KOPT-K1 (cell line): ENCODE measurements around the gene TMEM50B.
"Not testable (repeated sequence)": the region's sequence is repeated elsewhere in the genome, so short reads cannot be mapped to it uniquely, and the experiment has no call there.

ENCODE experiments used
- H3K27ac ChIP-seq: fragments of 200-600 bp; sonication (generic); 2 replicates; pipeline ENCODE4 v1.5.1; 2016; ENCODE audit warnings: antibody characterized with exemption, mild to moderate bottlenecking, low read depth, low read length; ENCODE audit not compliant: poor library complexity, severe bottlenecking
- H3K36me3 ChIP-seq: fragments of 200-600 bp; sonication (generic); 2 replicates; pipeline ENCODE4 v1.5.1; 2017; ENCODE audit warnings: antibody characterized with exemption, mild to moderate bottlenecking, low read length, moderate library complexity; ENCODE audit not compliant: insufficient read depth
- H3K9me3 ChIP-seq: fragments of 200-600 bp; sonication (generic); 2 replicates; pipeline ENCODE4 v1.5.1; 2017; ENCODE audit warnings: antibody characterized with exemption, low read length, mild to moderate bottlenecking; ENCODE audit not compliant: insufficient read depth, poor library complexity, severe bottlenecking

Gene TMEM50B

DNA sequence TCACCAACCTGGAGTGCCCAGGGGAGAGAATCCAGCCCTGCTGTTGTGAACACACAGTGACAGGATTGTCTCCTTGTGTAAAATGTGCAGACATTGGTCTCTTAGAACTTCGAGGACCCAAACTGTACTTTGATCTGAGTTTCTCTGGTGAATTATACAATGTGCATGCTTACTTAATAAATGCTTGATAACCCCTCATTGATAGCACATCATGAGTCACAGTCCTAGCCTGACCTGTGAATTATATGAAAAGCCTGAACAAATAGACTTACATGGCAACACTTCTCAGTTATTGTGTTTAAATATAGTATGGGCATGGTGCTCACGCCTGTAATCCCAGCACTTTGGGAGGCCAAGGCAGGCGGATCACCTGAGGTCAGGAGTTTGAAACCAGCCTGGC is 53.9 kb downstream of the TMEM50B start:
- Histone ChIP-seq H3K27ac (no peak overlapping the region), H3K9me3 (no peaks in the 10 kb centered on the region), H3K36me3 (peaks cover 94% of the 10 kb centered on the region)

DNA sequence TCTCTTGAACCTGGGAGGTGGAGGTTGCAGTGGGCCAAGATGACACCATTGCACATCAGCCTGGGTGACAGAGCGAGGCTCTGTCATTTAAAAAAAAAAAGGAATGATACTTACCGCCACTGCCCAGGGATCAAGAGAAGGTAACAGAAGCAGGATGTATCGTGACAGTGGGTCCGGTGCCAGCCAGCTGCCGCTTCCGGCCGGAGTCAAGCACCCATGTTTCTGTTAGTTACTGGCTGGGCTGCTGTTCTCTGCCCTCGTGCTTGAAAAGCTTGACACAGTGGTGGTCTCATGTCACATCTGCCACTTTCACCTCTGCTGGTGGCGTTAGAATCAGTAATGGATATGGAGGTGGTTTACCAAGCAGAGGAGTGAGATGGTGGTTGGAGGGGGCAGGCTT is 55.6 kb downstream of the TMEM50B start:
- H3K9me3 ChIP-seq = no peaks in the 10 kb centered on the region
- peaks cover 96% of the 10 kb centered on the region for H3K36me3 ChIP-seq
- no peak overlapping the region for H3K27ac ChIP-seq

DNA sequence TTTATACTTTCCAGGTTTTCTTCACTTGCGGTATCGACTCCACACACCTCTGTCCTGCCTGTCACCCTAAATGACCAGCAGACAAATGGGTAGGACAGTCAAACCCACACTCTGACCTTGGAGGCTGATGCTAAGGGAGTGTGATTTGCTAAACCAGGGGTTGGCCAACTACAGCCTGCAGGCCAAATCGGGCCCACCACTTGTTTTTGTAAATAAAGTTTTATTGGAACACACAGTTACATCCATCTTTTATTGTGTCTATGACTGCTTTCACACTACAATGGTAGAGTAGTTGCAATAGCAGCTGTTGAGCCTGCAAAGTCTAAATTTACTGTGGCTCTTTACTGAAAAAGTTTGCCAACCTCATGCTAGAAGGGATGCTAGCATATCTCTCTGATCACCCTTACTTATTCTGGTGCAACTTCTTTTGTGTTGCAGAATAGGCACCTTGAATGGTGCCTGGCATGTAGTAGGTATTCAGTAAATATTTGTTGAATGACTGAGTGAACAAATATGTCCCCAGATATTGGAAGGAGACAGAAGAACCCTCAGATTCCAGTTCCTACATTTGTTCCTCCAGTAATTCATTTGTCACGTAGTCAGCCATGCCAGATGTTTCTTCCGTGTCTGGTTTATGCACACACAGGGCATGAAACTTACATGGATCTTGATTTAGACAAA is 57.9 kb downstream of the TMEM50B start:
- Histone ChIP-seq H3K36me3 (peaks cover 88% of the 10 kb centered on the region), H3K9me3 (no peaks in the 10 kb centered on the region), H3K27ac (no peak overlapping the region)

DNA sequence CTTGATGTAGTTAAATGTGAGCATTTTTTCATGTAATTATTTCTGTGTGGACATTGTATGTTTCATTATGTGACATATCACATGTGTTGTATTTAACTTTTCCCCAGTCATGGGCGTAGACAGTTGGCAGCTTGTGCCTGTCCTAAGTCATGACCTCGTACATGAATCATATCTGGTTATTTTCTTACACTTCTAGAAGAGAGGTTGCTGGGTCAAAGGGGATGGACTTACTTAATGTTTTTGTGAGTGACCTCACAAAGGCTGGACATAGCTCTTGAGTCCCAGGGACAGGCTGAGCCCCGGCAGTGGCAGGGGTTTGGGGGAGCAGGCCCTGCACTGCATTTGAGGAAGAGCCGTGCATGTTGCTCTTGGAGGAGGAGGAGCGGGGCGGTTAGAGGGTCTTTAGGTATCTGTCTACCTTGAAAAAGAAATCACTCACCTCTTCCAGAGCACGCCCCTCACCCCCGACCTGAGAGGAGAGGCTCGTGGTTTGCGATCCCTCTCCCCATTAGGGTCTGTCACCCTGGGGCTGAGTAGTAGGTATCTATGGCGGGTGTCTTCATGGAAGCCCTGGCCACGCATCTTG is 60.1 kb downstream of the TMEM50B start:
- H3K36me3 ChIP-seq = peaks cover 86% of the 10 kb centered on the region
- no peak overlapping the region for H3K27ac ChIP-seq
- H3K9me3 ChIP-seq = no peaks in the 10 kb centered on the region

DNA sequence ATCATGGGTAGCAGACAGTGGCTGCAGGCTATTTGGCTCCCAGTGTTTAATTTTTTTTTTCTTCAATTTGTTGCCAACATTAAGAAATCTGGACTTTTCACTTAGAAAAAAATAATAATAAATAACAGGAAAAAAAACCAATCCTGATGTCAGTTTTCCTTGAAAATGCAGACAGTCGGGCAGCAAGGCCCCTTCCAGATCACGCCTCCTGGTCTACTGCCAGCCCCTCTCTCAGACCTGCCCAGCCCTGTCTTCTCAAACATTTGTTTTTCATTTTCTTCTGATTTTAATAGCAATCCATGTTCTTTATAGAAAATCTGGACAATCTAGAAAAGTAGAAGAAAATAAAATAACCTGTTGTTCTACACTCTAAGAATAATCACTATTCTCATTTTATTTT is 61.1 kb downstream of the TMEM50B start:
- Histone ChIP-seq H3K36me3 (peaks cover 85% of the 10 kb centered on the region), H3K27ac (no peak overlapping the region), H3K9me3 (no peaks in the 10 kb centered on the region)

DNA sequence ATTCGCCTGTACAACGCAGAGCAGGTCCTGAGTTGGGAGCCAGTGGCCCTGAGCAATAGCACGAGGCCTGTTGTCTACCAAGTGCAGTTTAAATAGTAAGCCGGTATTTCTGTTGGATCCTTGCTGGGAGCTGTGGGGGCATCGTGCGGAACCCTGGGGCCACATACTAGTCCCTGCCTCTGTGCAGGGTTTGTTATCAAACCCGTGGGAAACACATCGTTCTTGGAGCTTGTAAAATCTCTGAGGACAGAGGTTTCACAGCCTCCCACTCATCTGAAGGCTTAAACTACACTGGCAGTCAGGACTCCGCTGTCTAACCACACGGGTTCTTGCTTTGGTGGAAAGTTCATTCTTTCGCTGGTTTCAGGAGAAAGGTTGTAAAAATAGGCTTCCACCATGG is 64.8 kb downstream of the TMEM50B start:
- Histone ChIP-seq H3K9me3 (no peaks in the 10 kb centered on the region), H3K27ac (no peak overlapping the region), H3K36me3 (peaks cover 66% of the 10 kb centered on the region)

DNA sequence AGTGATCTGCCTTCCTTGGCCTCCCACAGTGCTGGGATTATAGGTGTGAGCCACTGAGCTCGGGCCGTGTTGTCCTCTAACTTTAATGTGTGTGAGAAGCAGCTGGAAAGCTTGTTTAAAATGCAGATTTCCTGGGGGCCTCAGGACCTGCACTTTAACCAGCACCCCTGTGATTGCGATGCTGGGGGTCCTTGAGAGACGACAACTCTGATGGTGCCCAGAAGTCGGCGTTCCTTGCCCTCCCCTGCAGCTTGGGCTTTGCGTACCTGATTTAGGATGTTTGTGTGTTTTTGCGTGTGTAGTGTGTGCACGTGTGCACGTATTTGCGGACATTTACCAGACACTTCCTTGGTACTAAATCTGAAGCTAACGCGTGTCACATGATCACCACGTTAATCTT is 65.7 kb downstream of the TMEM50B start:
- no peak overlapping the region for H3K27ac ChIP-seq
- H3K36me3 ChIP-seq = peaks cover 58% of the 10 kb centered on the region

DNA sequence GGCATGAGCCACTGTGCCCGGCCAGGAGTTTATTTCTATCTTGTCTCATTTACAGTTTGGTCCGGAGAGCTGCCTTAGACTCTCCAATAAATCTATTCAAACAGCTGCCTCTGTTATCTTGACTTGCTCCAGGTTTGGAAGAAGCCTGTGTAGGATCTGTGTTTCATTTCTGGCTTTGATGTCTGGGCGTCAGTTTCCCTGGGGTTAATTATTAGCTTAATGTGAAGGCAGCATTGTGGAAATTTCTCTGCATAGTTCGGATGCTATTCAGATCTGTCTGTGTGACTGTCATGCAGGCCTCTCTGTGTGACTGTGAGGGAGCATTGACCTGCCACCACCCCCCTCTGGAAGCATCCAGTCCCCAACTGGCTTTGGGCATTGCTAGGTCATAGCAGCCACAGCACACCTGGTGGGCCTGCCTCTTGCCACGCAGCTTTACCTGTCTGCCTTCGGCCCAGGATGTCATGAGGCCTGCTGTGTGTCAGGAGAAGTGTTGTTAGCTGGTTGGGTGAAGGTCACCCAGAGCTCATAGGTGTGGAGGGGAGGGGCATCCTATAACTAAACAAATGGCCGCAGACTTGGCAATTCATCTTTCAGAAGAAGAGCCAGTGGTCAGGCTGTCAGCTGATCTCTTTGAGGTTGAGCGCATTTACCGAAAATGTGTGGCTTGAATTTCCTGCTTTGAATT is 66.8 kb downstream of the TMEM50B start:
- no peak overlapping the region for H3K27ac ChIP-seq
- H3K9me3 ChIP-seq = no peaks in the 10 kb centered on the region
- H3K36me3 ChIP-seq = peaks cover 52% of the 10 kb centered on the region

More for the DNA sequence above, 65.7 kb downstream of the TMEM50B start:
- no peaks in the 10 kb centered on the region for H3K9me3 ChIP-seq

DNA sequence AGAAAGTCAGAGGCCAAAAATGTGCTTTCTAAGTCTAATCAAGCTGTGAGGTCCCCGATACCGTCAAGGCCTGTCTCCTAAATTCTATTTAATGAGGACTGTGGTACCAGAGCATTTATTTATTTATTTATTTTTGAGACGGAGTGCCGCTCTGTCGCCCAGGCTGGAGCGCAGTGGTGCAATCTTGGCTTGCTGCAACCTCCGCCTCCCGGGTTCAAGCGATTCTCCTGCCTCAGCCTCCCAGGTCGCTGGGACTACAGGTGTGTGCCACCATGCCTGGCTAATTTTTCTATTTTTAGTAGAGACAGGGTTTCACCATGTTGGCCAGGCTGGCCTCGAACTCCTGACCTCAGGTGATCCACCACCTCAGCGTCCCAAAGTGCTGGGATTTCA is 67.3 kb downstream of the TMEM50B start:
- H3K27ac ChIP-seq, H3K9me3 ChIP-seq: not testable (repeated sequence)
- peaks cover 48% of the 10 kb centered on the region for H3K36me3 ChIP-seq

DNA sequence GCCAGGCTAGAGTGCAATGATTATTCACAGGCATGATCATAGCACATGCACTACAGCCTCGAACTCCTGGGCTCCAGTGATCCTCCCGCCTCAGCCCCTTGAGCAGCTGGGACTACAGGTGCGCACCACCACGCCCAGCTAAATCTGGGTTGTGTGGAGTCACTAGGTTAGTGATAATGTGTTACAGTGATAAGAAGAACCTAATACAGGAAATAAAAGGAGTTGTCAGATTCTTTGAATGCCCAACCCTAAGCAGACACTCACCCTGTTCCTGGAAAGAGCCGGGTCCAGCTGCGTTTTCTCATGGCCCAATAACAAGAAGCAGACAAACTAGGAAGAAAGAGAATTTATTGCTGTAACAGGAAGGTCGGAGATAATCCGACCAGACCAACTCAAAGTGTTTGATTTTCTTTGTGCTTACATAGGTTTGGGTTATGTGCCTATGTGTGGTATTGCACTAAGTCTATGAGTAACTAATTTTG is 67.8 kb downstream of the TMEM50B start:
- Histone ChIP-seq H3K36me3 (peaks cover 44% of the 10 kb centered on the region), H3K27ac (no peak overlapping the region), H3K9me3 (no peaks in the 10 kb centered on the region)

DNA sequence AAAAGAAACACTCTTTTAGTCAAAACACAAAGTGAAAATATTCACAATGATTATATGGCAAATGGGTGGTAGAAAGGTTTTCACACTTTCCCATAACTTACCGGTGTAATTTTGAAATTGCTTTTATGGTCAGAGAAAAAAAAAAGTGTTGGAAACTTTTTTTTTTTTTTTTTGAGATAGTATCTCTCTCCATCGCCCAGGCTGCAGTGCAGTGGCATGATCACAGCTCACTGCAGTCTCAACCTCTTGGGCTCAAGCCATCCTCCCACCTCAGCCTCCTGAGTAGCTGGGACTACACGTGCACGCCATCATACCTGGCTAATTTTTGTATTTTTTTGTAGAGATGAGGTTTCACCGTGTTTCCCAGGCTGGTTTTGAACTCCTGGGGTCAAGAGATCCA is 73.3 kb downstream of the TMEM50B start:
- no peak overlapping the region for H3K27ac ChIP-seq

DNA sequence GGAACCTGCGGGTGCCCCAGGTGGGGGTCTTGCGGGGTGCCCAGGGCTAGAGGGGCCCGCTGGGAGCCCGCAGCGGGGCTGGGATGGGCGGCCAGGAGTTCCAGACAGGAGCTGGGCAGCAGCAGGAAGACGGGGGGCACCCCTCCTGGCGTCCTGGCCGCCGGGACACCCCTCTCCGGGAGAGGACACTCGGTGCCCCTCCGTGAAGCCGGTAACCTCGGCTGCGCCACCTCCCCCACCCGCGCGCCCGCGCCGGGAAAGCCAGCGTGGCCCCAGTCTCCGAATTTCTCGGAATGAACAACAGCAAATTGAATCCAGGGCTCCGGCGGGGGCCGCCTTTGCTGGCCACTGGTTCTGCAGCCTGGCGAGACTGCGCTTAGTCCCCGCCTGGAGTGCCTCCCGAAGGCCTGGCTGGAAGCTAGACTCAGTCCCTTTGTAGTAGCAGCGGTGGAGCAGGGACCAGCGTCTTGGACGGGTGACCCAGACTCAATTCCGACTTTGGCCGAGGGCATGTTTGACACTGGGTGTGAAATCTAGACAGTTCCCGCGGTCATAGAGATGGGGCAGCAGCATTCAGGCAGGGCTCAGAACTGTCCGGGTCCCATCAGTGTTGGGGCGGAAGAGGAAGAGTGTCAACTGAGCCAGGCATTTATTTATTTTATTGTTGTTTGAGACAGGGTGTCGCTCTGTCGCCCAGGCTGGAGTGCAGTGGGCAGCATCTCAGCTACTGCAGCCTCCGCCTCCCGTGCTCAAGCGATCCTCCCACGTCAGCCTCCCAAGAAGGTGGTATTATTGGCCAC is 75.8 kb downstream of the TMEM50B start:
- Histone ChIP-seq H3K9me3 (no peaks in the 10 kb centered on the region), H3K27ac (peak overlapping the region; percentile 64), H3K36me3 (no peaks in the 10 kb centered on the region; the same call in 1 of the 2 replicates)

More for the DNA sequence above, 73.3 kb downstream of the TMEM50B start:
- H3K9me3 ChIP-seq = no peaks in the 10 kb centered on the region
- H3K36me3 ChIP-seq = peaks cover 8% of the 10 kb centered on the region; the same call in 1 of the 2 replicates

DNA sequence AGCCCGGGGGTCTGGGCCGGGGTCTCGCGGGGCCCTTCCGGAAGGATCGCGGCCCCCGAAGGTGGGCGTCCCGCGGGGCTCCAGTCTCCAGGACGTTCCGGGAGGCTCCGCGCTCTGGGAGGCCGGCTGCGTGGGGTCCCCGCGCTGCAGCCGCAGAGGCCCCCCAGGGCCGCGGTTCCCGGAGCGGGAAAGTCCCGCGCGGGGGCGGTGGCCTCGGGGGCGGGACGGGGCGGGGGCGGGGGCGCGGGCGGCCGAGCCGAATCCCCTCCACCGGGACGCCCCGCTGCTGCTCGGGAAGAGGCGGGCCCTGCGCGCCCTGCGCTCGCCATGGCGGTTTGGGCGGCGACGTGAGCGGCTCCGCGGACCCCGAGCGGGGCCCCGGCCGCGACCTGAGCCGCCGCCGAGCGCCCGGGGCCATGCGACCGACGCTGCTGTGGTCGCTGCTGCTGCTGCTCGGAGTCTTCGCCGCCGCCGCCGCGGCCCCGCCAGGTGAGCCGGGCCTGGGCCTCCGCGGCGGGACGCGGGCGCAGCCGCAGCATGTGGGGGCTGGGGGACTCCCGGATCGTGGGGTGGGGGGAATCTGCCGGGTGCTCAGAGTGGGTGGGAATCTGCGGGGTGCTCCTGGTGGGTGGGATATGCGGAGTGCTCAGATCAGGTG is 76.5 kb downstream of the TMEM50B start, which contains the start of gene IFNGR2:
TSS of gene IFNGR2 (plus strand) at position 286 of the 658 bp plus-strand sequence. CDS start at position 417, 131 bp downstream.
- peak within 1 kb of the TSS; percentile 64 for H3K27ac ChIP-seq
- H3K36me3 ChIP-seq = no peaks in the 10 kb centered on the region; the same call in 1 of the 2 replicates
- no peaks in the 10 kb centered on the region for H3K9me3 ChIP-seq
